CD4-positive, alpha-beta memory T cell (primary cell): ENCODE results near the gene OSER1. TPM values are rescaled to one million over a fixed set of nuclear protein-coding genes. Genes with fewer than 3 reads are reported as not detected.

Experiments used
- CTCF ChIA-PET: fragments of 350-600 bp; sonication (Branson Sonifier 250); formaldehyde crosslinking; loops from one replicate; lab custom pipeline; 2021; ENCODE audit warnings: inconsistent platforms; ENCODE audit not compliant: partially characterized antibody; lab: Charles Lee
- POLR2A ChIA-PET: fragments of 350-600 bp; sonication (Branson Sonifier 250); formaldehyde crosslinking; loops from one replicate; lab custom pipeline; 2021; ENCODE audit not compliant: partially characterized antibody; lab: Charles Lee
- DNase-seq, 5 donors: peaks; one replicate each; pipeline versions ENCODE4 v3.0.0 to v3.0.0-alpha.2; 2020 to 2022; ENCODE audit warnings: mixed read lengths in 1 of 5
- H3K27ac ChIP-seq: one replicate; pipeline ENCODE4 v1.7.0; 2013; ENCODE audit warnings: low read depth, low read length
- H3K27me3 ChIP-seq: 2 replicates; pipeline ENCODE4 v1.7.0; 2013; ENCODE audit warnings: mild to moderate bottlenecking, low read length, moderate library complexity; ENCODE audit not compliant: insufficient read depth
- H3K36me3 ChIP-seq: 2 replicates; pipeline ENCODE4 v1.7.0; 2013; ENCODE audit warnings: mild to moderate bottlenecking, low read length, moderate library complexity; ENCODE audit not compliant: insufficient read depth
- H3K4me1 ChIP-seq: 2 replicates; pipeline ENCODE4 v1.7.0; 2013; ENCODE audit warnings: mild to moderate bottlenecking, low read length, moderate library complexity; ENCODE audit not compliant: insufficient read depth
- H3K4me3 ChIP-seq, 2 donors: one replicate each; pipeline ENCODE4 v1.7.0; 2013; ENCODE audit warnings: low read length in 2 of 2, mild to moderate bottlenecking in 1 of 2
- H3K9me3 ChIP-seq, 2 donors: one replicate each; pipeline ENCODE4 v1.7.0; 2013; ENCODE audit warnings: low read length in 2 of 2, control low read depth in 1 of 2; ENCODE audit not compliant: control insufficient read depth in 1 of 2
- H3K27ac Mint-ChIP-seq, 7 donors: one replicate each; pipeline ENCODE4 v1.8.0; 2020 to 2021; ENCODE audit warnings: mixed read lengths in 7 of 7, mild to moderate bottlenecking in 6 of 7, inconsistent platforms in 3 of 7, moderate library complexity in 3 of 7
- H3K27me3 Mint-ChIP-seq, 2 donors: one replicate each; pipeline ENCODE4 v1.8.0; 2020 to 2021; ENCODE audit warnings: mixed read lengths in 2 of 2
- H3K36me3 Mint-ChIP-seq, 2 donors: one replicate each; pipeline ENCODE4 v1.8.0; 2020 to 2021; ENCODE audit warnings: mixed read lengths in 2 of 2, inconsistent platforms in 1 of 2, mild to moderate bottlenecking in 1 of 2
- H3K4me1 Mint-ChIP-seq, 4 donors: one replicate each; pipeline ENCODE4 v1.8.0; 2020 to 2021; ENCODE audit warnings: mixed read lengths in 4 of 4, mild to moderate bottlenecking in 1 of 4
- H3K4me3 Mint-ChIP-seq, 8 donors: one replicate each; pipeline ENCODE4 v1.8.0; 2020 to 2021; ENCODE audit warnings: mixed read lengths in 8 of 8, mild to moderate bottlenecking in 7 of 8, moderate library complexity in 6 of 8, inconsistent platforms in 3 of 8
- H3K9me3 Mint-ChIP-seq, 8 donors: one replicate each; pipeline ENCODE4 v1.8.0; 2020 to 2021; ENCODE audit warnings: mixed read lengths in 8 of 8, mild to moderate bottlenecking in 5 of 8, inconsistent platforms in 3 of 8, moderate library complexity in 1 of 8
- intact Hi-C: fragments of 100-400 bp; cut with micrococcal nuclease; formaldehyde crosslinking; loops from one replicate; pipeline ENCODE4 v1.15.1; 2023
- polyA plus RNA-seq, 2 donors: library from polyadenylated mRNA; unstranded; fragments of 300-500 nt; fragmentation: Illumina TruSeq; gene quantifications; one replicate each; pipeline ENCODE4 v1.2.3, GENCODE V29; 2021
- total RNA-seq, 2 experiments: library from RNA; stranded (reverse); gene quantifications; one replicate each; pipeline ENCODE4 v1.2.3, GENCODE V29; 2021

OSER1 gene
- total and polyA plus RNA-seq, 4 experiments from 2014 or later, result 35.5 to 63.3 (median 38.7) TPM

- no peaks in the 10 kb centered on the region for H3K27me3 Mint-ChIP-seq
- H3K4me1 Mint-ChIP-seq, result peaks cover 41 to 67% (median 49%) of the 10 kb centered on the region in 4 donors
- H3K9me3 ChIP-seq, result no peaks in the 10 kb centered on the region
- intact Hi-C loops, result loop anchor here (5.0 to 10.0 kb wide), 4 partner anchors 303 to 1756 kb away; partner anchors contain the start of genes SERINC3, STK4, TOMM34 and ZNF335
- H3K4me3 ChIP-seq, result no peak overlapping the region
- peak; percentile 17 to 56 (median 35) for DNase-seq
- peaks cover 45% of the 10 kb centered on the region for H3K4me1 ChIP-seq
- no peaks in the 10 kb centered on the region for H3K36me3 ChIP-seq
- peaks cover 6 to 8% of the 10 kb centered on the region in 2 donors for H3K36me3 Mint-ChIP-seq
- no peaks in the 10 kb centered on the region for H3K9me3 Mint-ChIP-seq
- ChIA-PET CTCF (interaction anchor here (0.8 to 14.4 kb wide), 21 partner anchors 10 to 464 kb away, joined by 3 to 669 read pairs (median 8); partner anchors contain the start of gene FITM2), POLR2A (interaction anchor here (0.7 to 9.7 kb wide), 10 partner anchors 9 to 424 kb away, joined by 3 to 173 read pairs (median 4); partner anchors contain the start of genes FITM2, OSER1, SERINC3 and TTPAL)
- H3K27ac Mint-ChIP-seq, result peak overlapping the region; percentile 78 to 95 (median 93)
- peak overlapping the region; percentile 78 to 92 (median 90) for H3K4me3 Mint-ChIP-seq
- no peaks in the 10 kb centered on the region for H3K27me3 ChIP-seq
- peak overlapping the region; percentile 57 for H3K27ac ChIP-seq
Observed at GRCh38 chr20:44219170-44219730, 8.7 kb upstream of the OSER1 start.

GRCh38 chr20:44218446-44218845 is 7.9 kb upstream of the OSER1 start:
- Histone ChIP-seq H3K9me3 (no peaks in the 10 kb centered on the region), H3K4me1 (peaks cover 45% of the 10 kb centered on the region), H3K27ac (peak overlapping the region; percentile 57), H3K36me3 (no peaks in the 10 kb centered on the region), H3K27me3 (no peaks in the 10 kb centered on the region), H3K4me3 (peak overlapping the region; percentile 46 to 54)
- ChIA-PET CTCF (interaction anchor here (0.5 to 14.4 kb wide), 34 partner anchors 8 to 465 kb away, joined by 3 to 669 read pairs (median 6); partner anchors contain the start of genes FITM2 and TTPAL), POLR2A (interaction anchor here (0.7 to 9.7 kb wide), 14 partner anchors 8 to 425 kb away, joined by 3 to 173 read pairs (median 4); partner anchors contain the start of genes FITM2, OSER1, SERINC3 and TTPAL)
- H3K4me3 Mint-ChIP-seq, result peak overlapping the region; percentile 78 to 92 (median 90)
- H3K36me3 Mint-ChIP-seq, result peaks cover 6 to 8% of the 10 kb centered on the region in 2 donors
- intact Hi-C loops, result loop anchor here (1.0 to 10.0 kb wide), 6 partner anchors 8 to 1756 kb away; partner anchors contain the start of genes OSER1, SERINC3, STK4 and TOMM34
- no peaks in the 10 kb centered on the region for H3K9me3 Mint-ChIP-seq
- peak; percentile 49 to 81 (median 59) for DNase-seq
- H3K4me1 Mint-ChIP-seq, result peaks cover 41 to 68% (median 50%) of the 10 kb centered on the region in 4 donors
- H3K27me3 Mint-ChIP-seq, result no peaks in the 10 kb centered on the region
- H3K27ac Mint-ChIP-seq, result peak overlapping the region; percentile 78 to 95 (median 93)

- H3K4me3 Mint-ChIP-seq, result peak overlapping the region; percentile 78 to 92 (median 90)
- POLR2A ChIA-PET, result interaction anchor here (1.0 to 9.7 kb wide), 8 partner anchors 9 to 304 kb away, joined by 3 to 173 read pairs (median 4); partner anchors contain the start of genes FITM2, SERINC3 and TTPAL
- peak overlapping the region; percentile 78 to 95 (median 93) for H3K27ac Mint-ChIP-seq
- intact Hi-C loops, result loop anchor here (1.0 to 10.0 kb wide), 9 partner anchors 7 to 1757 kb away; partner anchors contain the start of genes FITM2, OSER1, SERINC3 and STK4
- no peaks in the 10 kb centered on the region for H3K27me3 Mint-ChIP-seq
- H3K36me3 Mint-ChIP-seq, result peaks cover 6 to 8% of the 10 kb centered on the region in 2 donors
- H3K9me3 Mint-ChIP-seq, result no peaks in the 10 kb centered on the region
- H3K27me3 ChIP-seq, result no peaks in the 10 kb centered on the region
- DNase-seq, result peak; percentile 69 to 85 (median 74)
- H3K4me1 ChIP-seq, result peaks cover 52% of the 10 kb centered on the region
- H3K27ac ChIP-seq, result peak overlapping the region; percentile 57
- CTCF ChIA-PET, result interaction anchor here (0.7 to 14.4 kb wide), 45 partner anchors 9 to 466 kb away, joined by 3 to 669 read pairs (median 5); partner anchors contain the start of genes FITM2 and TTPAL
- H3K4me1 Mint-ChIP-seq, result peaks cover 41 to 68% (median 51%) of the 10 kb centered on the region in 4 donors
- H3K9me3 ChIP-seq, result no peaks in the 10 kb centered on the region
- H3K4me3 ChIP-seq, result peak overlapping the region; percentile 46 to 54
- no peaks in the 10 kb centered on the region for H3K36me3 ChIP-seq
Observed at GRCh38 chr20:44217342-44218092, 6.9 kb upstream of the OSER1 start.

- DNase-seq, result peak; percentile 72 to 79 (median 75)
- peaks cover 47 to 71% (median 59%) of the 10 kb centered on the region in 4 donors for H3K4me1 Mint-ChIP-seq
- H3K27me3 Mint-ChIP-seq, result no peaks in the 10 kb centered on the region
- H3K9me3 ChIP-seq, result no peaks in the 10 kb centered on the region
- no peaks in the 10 kb centered on the region for H3K27me3 ChIP-seq
- no peak overlapping the region for H3K4me3 ChIP-seq
- no peaks in the 10 kb centered on the region for H3K9me3 Mint-ChIP-seq
- peak overlapping the region; percentile 69 to 95 (median 86) for H3K27ac Mint-ChIP-seq
- peaks cover 60% of the 10 kb centered on the region for H3K4me1 ChIP-seq
- intact Hi-C loops, result loop anchor here (1.0 to 10.0 kb wide), 6 partner anchors 307 to 1760 kb away; partner anchors contain the start of genes SERINC3, STK4, TOMM34 and ZNF335
- no peak overlapping the region for H3K27ac ChIP-seq
- POLR2A ChIA-PET, result interaction anchor here (9.7 kb wide), 1 partner anchor 97 kb away, joined by 173 read pairs; the partner anchor contains the start of gene FITM2
- H3K4me3 Mint-ChIP-seq, result peak overlapping the region in 5 of 8 donors; percentile 5 to 78 (median 11)
- CTCF ChIA-PET, result interaction anchor here (0.8 to 14.4 kb wide), 21 partner anchors 9 to 469 kb away, joined by 3 to 669 read pairs (median 13); partner anchors contain the start of genes FITM2 and GDAP1L1
- H3K36me3 ChIP-seq, result no peaks in the 10 kb centered on the region
- H3K36me3 Mint-ChIP-seq, result peaks cover 8 to 18% of the 10 kb centered on the region in 2 donors
Observed at GRCh38 chr20:44215125-44215524, 4.6 kb upstream of the OSER1 start.

GRCh38 chr20:44212792-44213191 is 2.2 kb upstream of the OSER1 start:
- peak overlapping the region in 6 of 7 donors; percentile 70 to 100 (median 93) for H3K27ac Mint-ChIP-seq
- peaks cover 44 to 70% (median 58%) of the 10 kb centered on the region in 4 donors for H3K4me1 Mint-ChIP-seq
- CTCF ChIA-PET, result interaction anchor here (1.8 to 14.4 kb wide), 4 partner anchors 99 to 471 kb away, joined by 8 to 669 read pairs (median 73); partner anchors contain the start of gene FITM2
- no peaks in the 10 kb centered on the region for H3K9me3 ChIP-seq
- peak overlapping the region in 1 of 8 donors; percentile 85 for H3K4me3 Mint-ChIP-seq
- H3K36me3 ChIP-seq, result no peaks in the 10 kb centered on the region
- DNase-seq, result no peak
- H3K36me3 Mint-ChIP-seq, result peaks cover 8 to 34% of the 10 kb centered on the region in 2 donors
- POLR2A ChIA-PET, result interaction anchor here (1.1 to 9.7 kb wide), 2 partner anchors 99 to 471 kb away, joined by 3 to 173 read pairs; partner anchors contain the start of gene FITM2
- peaks cover 56% of the 10 kb centered on the region for H3K4me1 ChIP-seq
- no peak overlapping the region for H3K4me3 ChIP-seq
- intact Hi-C loops, result loop anchor here (5.0 to 10.0 kb wide), 4 partner anchors 265 to 1762 kb away; partner anchors contain the start of genes STK4, TOMM34, TTPAL and ZNF335
- H3K27me3 Mint-ChIP-seq, result no peaks in the 10 kb centered on the region
- no peaks in the 10 kb centered on the region for H3K9me3 Mint-ChIP-seq
- no peaks in the 10 kb centered on the region for H3K27me3 ChIP-seq
- no peak overlapping the region for H3K27ac ChIP-seq
